DND-41 (cell line): Measurements from ENCODE around the gene EPHB3.

ENCODE experiments used
- EZH2 ChIP-seq: IDR thresholded peaks from 3 replicates; pipeline ENCODE4 v1.6.1; 2012; ENCODE audit warnings: borderline replicate concordance, low read depth, mild to moderate bottlenecking, moderate library complexity, low read length, inconsistent platforms; ENCODE audit not compliant: severe bottlenecking
- TF ChIP-seq, protein P1 (sequence below): IDR thresholded peaks from 2 replicates; pipeline ENCODE4 v1.5.1; 2012; ENCODE audit warnings: borderline replicate concordance, low read length, moderate library complexity, mild to moderate bottlenecking; ENCODE audit not compliant: poor library complexity, severe bottlenecking; ENCODE audit errors: extremely low read depth

DNA sequence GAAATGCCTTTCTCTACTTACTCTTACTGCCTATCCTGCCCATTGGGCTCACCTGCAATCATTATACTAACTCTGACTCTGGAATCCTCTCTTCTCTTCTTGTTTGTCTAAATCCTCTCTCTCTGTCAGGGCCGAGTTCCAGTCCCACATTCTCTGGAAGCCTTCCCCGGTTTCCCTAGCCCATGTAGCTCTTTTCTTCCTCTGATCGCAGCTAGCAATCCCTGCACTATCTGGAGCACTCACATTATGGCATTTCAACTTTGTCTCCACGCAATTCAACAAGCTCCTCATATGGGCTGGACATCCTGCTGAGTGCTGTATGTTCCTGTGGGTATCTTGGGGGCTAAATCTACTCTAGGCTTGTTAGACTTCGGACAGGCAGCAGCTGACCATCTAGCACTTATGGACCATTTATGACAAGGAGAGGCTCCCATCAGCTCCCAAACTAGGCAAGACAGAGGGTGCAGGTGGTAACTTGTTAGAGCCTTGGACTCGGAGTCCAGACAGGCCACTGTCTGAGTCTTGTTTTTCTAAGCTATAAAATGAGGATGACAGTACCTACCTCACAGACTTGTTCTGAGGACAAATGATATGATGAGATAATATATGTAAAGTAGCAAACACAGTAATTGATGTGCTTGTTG is 58.3 kb downstream of the EPHB3 start:
- TF ChIP-seq, protein P1, sequence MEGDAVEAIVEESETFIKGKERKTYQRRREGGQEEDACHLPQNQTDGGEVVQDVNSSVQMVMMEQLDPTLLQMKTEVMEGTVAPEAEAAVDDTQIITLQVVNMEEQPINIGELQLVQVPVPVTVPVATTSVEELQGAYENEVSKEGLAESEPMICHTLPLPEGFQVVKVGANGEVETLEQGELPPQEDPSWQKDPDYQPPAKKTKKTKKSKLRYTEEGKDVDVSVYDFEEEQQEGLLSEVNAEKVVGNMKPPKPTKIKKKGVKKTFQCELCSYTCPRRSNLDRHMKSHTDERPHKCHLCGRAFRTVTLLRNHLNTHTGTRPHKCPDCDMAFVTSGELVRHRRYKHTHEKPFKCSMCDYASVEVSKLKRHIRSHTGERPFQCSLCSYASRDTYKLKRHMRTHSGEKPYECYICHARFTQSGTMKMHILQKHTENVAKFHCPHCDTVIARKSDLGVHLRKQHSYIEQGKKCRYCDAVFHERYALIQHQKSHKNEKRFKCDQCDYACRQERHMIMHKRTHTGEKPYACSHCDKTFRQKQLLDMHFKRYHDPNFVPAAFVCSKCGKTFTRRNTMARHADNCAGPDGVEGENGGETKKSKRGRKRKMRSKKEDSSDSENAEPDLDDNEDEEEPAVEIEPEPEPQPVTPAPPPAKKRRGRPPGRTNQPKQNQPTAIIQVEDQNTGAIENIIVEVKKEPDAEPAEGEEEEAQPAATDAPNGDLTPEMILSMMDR, result no peak
- no peak for TF ChIP-seq EZH2
